Smooth muscle cell of bladder (primary cell): Measurements from ENCODE around the gene TNFRSF25. TPM values are rescaled to one million over a fixed set of nuclear protein-coding genes. Genes with fewer than 3 reads are reported as not detected.

Experiments used
- total RNA-seq: library from RNA; depleted of rRNA; stranded (reverse); fragments of >200 nt; gene quantifications from 2 replicates; pipeline ENCODE4 v1.2.3, GENCODE V29; 2014

TNFRSF25 gene, protein sequence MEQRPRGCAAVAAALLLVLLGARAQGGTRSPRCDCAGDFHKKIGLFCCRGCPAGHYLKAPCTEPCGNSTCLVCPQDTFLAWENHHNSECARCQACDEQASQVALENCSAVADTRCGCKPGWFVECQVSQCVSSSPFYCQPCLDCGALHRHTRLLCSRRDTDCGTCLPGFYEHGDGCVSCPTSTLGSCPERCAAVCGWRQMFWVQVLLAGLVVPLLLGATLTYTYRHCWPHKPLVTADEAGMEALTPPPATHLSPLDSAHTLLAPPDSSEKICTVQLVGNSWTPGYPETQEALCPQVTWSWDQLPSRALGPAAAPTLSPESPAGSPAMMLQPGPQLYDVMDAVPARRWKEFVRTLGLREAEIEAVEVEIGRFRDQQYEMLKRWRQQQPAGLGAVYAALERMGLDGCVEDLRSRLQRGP
- total RNA-seq = 2.0 and 2.4 TPM in 2 replicates

DNA sequence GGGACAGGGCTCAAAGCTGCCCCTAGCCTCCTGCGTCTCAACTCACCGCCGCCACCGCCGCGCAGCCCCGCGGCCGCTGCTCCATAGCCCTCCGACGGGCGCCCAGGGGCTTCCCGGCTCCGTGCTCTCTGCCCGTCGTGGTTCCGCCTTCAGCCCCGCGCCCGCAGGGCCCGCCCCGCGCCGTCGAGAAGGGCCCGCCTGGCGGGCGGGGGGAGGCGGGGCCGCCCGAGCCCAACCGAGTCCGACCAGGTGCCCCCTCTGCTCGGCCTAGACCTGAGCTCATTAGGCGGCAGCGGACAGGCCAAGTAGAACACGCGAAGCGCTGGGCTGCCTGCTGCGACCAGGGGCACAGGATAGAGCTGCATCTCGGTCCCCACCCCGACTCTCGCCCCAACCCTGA lies at the start of gene TNFRSF25:
Gene TNFRSF25, minus strand, starts transcription at position 151 of the 400 bp plus-strand sequence. Its CDS starts 66 bp downstream, at position 85.

DNA sequence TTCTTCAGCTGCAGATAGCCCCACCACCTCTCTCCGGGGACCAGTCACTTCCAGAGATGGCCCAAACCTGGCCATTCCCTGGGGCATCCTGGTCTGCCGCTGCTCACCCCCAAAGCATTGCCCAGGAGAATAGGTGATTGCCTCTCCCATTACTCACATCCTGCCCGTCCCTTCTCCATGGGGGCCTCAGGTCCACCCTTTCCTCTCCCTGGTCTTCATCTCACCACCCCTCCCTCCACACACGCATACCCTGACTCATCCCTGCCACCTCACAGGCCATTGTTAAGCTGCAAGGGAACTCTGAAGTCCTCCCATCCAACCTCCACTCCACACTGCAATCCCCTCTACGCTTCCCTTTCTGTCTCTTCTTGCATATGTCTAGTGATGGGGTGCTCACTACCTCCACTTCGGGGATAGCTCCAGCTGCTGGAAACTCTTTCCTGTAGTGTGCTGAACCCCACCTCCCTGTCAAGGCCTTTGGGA lies 25.5 kb upstream of the TNFRSF25 start, which contains the start of gene PLEKHG5:
Gene PLEKHG5, minus strand, starts transcription at position 188 of the 483 bp plus-strand sequence. CDS start 14,096 bp downstream, outside the sequence.

DNA sequence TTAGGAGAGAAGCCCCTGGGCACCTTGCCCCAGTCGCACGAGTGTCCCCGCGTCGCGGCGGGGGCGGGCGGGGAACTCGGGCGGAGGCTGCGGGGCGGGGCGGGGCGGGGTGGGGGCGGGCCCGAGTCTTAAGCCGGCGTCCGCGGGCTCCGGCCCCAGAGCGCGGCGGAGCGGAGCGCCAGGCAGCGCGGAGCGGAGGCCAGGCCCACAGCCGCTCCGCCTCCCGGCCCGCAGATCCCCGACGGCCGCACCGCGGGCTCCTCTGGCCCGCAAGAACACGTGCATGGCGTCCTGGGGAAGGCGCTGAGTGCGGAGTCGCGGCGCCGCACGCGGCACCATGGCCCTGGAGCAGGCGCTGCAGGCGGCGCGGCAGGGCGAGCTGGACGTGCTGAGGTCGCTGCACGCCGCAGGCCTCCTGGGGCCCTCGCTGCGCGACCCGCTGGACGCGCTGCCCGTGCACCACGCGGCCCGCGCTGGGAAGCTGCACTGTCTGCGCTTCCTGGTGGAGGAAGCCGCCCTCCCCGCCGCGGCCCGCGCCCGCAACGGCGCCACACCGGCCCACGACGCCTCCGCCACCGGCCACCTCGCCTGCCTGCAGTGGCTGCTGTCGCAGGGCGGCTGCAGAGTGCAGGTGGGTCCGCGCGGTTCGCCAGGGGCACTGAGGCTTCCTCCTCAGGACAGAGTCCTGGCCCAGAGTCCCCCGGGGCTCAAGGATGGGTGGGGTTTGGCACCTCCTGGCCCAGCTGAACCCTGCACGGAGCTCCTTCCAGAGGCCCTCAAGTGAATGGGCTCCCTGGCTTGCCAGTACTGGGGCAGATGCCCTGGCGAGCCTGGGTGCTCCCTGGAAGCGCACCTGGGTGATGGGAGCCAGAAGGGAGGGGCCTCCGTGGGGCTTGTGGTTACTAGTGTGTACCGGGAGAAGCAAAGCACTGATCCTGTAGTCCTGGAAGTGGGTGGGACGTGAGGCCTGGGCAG lies 41.1 kb downstream of the TNFRSF25 start, which contains the start of gene ESPN:
Gene ESPN, plus strand, starts transcription at position 158 of the 975 bp plus-strand sequence. Its CDS starts 180 bp downstream, at position 338.

DNA sequence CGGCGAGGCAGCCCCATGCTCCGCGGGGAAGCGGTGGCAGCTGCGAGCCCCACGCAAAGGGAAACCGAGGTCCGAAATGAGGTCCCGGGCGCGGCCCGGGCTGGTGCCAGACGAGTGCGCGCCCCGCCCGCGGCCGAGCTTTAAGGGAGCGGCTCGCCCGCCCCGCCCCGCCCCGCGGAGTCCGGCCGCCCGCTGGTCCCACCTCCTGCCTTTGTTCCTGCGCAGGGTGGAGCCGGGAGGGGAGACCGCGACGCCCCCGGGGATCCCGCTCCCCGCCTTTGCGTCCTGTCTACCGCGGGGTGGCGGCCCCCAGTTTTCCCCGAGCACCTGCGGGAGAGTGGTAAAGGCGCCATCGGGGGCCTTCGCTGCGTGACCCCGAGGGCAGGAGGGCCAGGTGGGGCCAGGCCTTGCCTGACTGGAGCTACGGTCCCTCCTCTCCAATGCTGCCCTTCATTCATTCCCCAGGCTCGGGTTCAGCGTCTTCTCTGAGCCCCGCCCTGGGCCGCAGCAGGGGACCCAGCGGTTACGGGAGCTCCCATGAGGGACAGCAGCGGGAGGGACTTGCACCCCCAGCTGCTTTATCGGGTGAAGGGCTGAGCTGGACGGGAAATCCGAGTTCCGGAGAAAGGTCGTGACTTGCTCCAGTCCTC lies 46.0 kb downstream of the TNFRSF25 start, which contains the start of gene HES2:
Gene HES2, minus strand, starts transcription at position 116 of the 650 bp plus-strand sequence. Its CDS starts 99 bp downstream, at position 17.

Other genes starting within 250 kb of the TNFRSF25 start
- gene ICMT, start 230.2 kb downstream of the TNFRSF25 start, total RNA-seq = 68.4 and 79.7 TPM in 2 replicates
- gene HES3, start 222.0 kb downstream of the TNFRSF25 start, total RNA-seq = not detected in 2 replicates
- gene GPR153, start 205.1 kb downstream of the TNFRSF25 start, total RNA-seq = 3.0 and 4.9 TPM in 2 replicates
- 25.4 and 37.7 TPM in 2 replicates for gene ACOT7, start 72.4 kb downstream of the TNFRSF25 start, total RNA-seq
- gene HES2, start 46.3 kb downstream of the TNFRSF25 start, total RNA-seq = 0.09 and 0.14 TPM in 2 replicates
- gene ESPN, start 41.4 kb downstream of the TNFRSF25 start, total RNA-seq = not detected in 2 replicates
- gene PLEKHG5, start 25.5 kb upstream of the TNFRSF25 start, total RNA-seq = 5.5 and 7.0 TPM in 2 replicates
- 15.9 and 20.9 TPM in 2 replicates for gene NOL9, start 88.3 kb upstream of the TNFRSF25 start, total RNA-seq
- not detected in 2 replicates for gene TAS1R1, start 89.1 kb upstream of the TNFRSF25 start, total RNA-seq
- 14.5 and 16.0 TPM in 2 replicates for gene ZBTB48, start 113.8 kb upstream of the TNFRSF25 start, total RNA-seq
- 18.8 and 37.6 TPM in 2 replicates for gene KLHL21, start 136.7 kb upstream of the TNFRSF25 start, total RNA-seq
- 9.2 and 12.3 TPM in 2 replicates for gene PHF13, start 147.6 kb upstream of the TNFRSF25 start, total RNA-seq
- gene THAP3, start 158.7 kb upstream of the TNFRSF25 start, total RNA-seq = 21.8 and 29.1 TPM in 2 replicates
- gene DNAJC11, start 235.6 kb upstream of the TNFRSF25 start, total RNA-seq = 33.8 and 53.6 TPM in 2 replicates